Chondrocyte (in vitro differentiated cells): ENCODE results near the gene TRAP1. TPM values are rescaled to one million over a fixed set of nuclear protein-coding genes. Genes with fewer than 3 reads are reported as not detected.
A peak's percentile ranks its signal among the peaks of the same experiment; 100 is the strongest.

Experiments
- DNase-seq: peaks from one replicate; pipeline ENCODE4 v3.0.0; 2021; ENCODE audit warnings: mixed read lengths, low spot score
- H3K27ac Mint-ChIP-seq: one replicate; pipeline ENCODE4 v1.8.0; 2021; ENCODE audit warnings: mild to moderate bottlenecking, moderate library complexity, mixed read lengths; ENCODE audit not compliant: unreplicated experiment
- H3K27me3 Mint-ChIP-seq: 2 replicates; pipeline ENCODE4 v1.8.0; 2021; ENCODE audit warnings: low read depth, mixed read lengths
- H3K36me3 Mint-ChIP-seq: 2 replicates; pipeline ENCODE4 v1.8.0; 2021; ENCODE audit warnings: low read depth, mixed read lengths
- H3K4me1 Mint-ChIP-seq: 2 replicates; pipeline ENCODE4 v1.8.0; 2021; ENCODE audit warnings: low read depth, mild to moderate bottlenecking, mixed read lengths
- H3K4me3 Mint-ChIP-seq: one replicate; pipeline ENCODE4 v1.8.0; 2021; ENCODE audit warnings: mild to moderate bottlenecking, moderate library complexity, mixed read lengths; ENCODE audit not compliant: unreplicated experiment
- H3K9me3 Mint-ChIP-seq: 2 replicates; pipeline ENCODE4 v1.8.0; 2021; ENCODE audit warnings: low read depth, mixed read lengths
- total RNA-seq: library from RNA; stranded (reverse); gene quantifications from 3 replicates; pipeline ENCODE4 v1.2.1, GENCODE V29; 2021
- TF ChIP-seq, protein P1 (sequence below): fragments of 200-600 bp; sonication (generic); IDR thresholded peaks from 2 replicates; pipeline ENCODE4 v1.5.0; 2021; ENCODE audit warnings: antibody characterized with exemption, mild to moderate bottlenecking, moderate library complexity

TRAP1 gene
- total RNA-seq, 1 donor from 2014 or later: 60.6 TPM

GRCh38 chr16:3652373-3653195 lies 64.7 kb downstream of the TRAP1 start:
- peak; percentile 68 for DNase-seq
- Mint-ChIP-seq H3K4me3 (no peak overlapping the region), H3K27ac (no peak overlapping the region), H3K27me3 (no peaks in the 10 kb centered on the region), H3K36me3 (peaks cover 14% of the 10 kb centered on the region), H3K4me1 (no peaks in the 10 kb centered on the region), H3K9me3 (no peaks in the 10 kb centered on the region)
- TF ChIP-seq, protein P1, sequence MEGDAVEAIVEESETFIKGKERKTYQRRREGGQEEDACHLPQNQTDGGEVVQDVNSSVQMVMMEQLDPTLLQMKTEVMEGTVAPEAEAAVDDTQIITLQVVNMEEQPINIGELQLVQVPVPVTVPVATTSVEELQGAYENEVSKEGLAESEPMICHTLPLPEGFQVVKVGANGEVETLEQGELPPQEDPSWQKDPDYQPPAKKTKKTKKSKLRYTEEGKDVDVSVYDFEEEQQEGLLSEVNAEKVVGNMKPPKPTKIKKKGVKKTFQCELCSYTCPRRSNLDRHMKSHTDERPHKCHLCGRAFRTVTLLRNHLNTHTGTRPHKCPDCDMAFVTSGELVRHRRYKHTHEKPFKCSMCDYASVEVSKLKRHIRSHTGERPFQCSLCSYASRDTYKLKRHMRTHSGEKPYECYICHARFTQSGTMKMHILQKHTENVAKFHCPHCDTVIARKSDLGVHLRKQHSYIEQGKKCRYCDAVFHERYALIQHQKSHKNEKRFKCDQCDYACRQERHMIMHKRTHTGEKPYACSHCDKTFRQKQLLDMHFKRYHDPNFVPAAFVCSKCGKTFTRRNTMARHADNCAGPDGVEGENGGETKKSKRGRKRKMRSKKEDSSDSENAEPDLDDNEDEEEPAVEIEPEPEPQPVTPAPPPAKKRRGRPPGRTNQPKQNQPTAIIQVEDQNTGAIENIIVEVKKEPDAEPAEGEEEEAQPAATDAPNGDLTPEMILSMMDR: no peak

- Mint-ChIP-seq H3K36me3 (peaks cover 6% of the 10 kb centered on the region), H3K27ac (no peak overlapping the region), H3K4me3 (no peak overlapping the region), H3K27me3 (no peaks in the 10 kb centered on the region), H3K9me3 (no peaks in the 10 kb centered on the region), H3K4me1 (no peaks in the 10 kb centered on the region)
- DNase-seq: peak; percentile 75
- TF ChIP-seq, protein P1: no peak
Observed at GRCh38 chr16:3651461-3652372, 65.6 kb downstream of the TRAP1 start.

GRCh38 chr16:3650631-3651265 lies 66.6 kb downstream of the TRAP1 start:
- TF ChIP-seq, protein P1: no peak
- Mint-ChIP-seq H3K9me3 (no peaks in the 10 kb centered on the region), H3K27me3 (no peaks in the 10 kb centered on the region), H3K4me1 (peaks cover 1% of the 10 kb centered on the region), H3K36me3 (peaks cover 7% of the 10 kb centered on the region), H3K4me3 (no peak overlapping the region), H3K27ac (no peak overlapping the region)
- DNase-seq: peak; percentile 67

DNA sequence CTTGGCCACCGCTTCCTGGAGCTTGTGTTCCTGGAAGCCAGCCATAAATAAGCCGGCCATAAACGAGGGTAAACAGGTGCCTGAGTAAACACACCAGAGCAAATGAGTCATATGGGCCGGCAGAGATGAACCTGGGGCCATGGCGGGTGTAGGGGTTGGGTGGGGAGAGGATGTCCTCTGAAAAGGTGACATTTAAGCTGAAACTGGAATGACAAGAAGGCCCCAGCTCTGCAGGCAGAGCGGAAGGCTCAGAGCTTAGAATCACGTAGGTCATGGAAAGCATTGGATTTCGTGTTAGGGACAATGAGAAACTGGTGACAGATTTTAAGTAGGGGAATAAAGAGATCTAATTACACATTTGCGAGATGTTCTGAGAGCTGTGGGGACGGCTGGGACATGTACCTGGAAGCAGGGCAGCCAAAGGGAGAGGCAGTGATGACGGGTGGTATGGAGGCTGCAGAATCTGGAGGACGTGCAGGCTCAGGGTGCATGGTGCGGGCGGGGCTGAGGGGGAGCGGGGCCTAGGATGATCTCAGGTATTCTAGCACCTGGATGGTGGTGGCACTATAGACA lies 70.9 kb downstream of the TRAP1 start:
- no peaks in the 10 kb centered on the region for H3K9me3 Mint-ChIP-seq
- DNase-seq: peak; percentile 48
- peak overlapping the region; percentile 22 for H3K27ac Mint-ChIP-seq
- H3K36me3 Mint-ChIP-seq: peaks cover 2% of the 10 kb centered on the region
- H3K4me3 Mint-ChIP-seq: no peak overlapping the region
- H3K27me3 Mint-ChIP-seq: no peaks in the 10 kb centered on the region
- H3K4me1 Mint-ChIP-seq: peaks cover 17% of the 10 kb centered on the region
- TF ChIP-seq, protein P1: no peak
